HEK293 (cell line): ENCODE data around the gene GTPBP10.

Source experiments
- BCL11A ChIP-seq: fragments of 450-650 bp; formaldehyde crosslinking; IDR thresholded peaks from 2 replicates; pipeline ENCODE4 v1.5.1; 2016; ENCODE audit warnings: low read depth, missing biosample characterization, missing genetic modification characterization
- GLI2 ChIP-seq: fragments of 450-650 bp; formaldehyde crosslinking; IDR thresholded peaks from 2 replicates; pipeline ENCODE4; 2017; ENCODE audit warnings: missing biosample characterization, missing genetic modification characterization, low read depth, borderline replicate concordance
- GLIS1 ChIP-seq: fragments of 450-650 bp; formaldehyde crosslinking; IDR thresholded peaks from 2 replicates; pipeline ENCODE4 v1.5.1; 2016; ENCODE audit warnings: missing biosample characterization, missing genetic modification characterization
- KLF8 ChIP-seq: fragments of 450-650 bp; formaldehyde crosslinking; IDR thresholded peaks from 2 replicates; pipeline ENCODE4 v1.5.1; 2016; ENCODE audit warnings: missing biosample characterization, missing genetic modification characterization
- MEIS1 ChIP-seq: sonication (generic); formaldehyde crosslinking; IDR thresholded peaks from 2 replicates; pipeline ENCODE4 v1.8.1; 2022; ENCODE audit warnings: missing genetic modification reagents, mild to moderate bottlenecking, borderline replicate concordance
- SCRT2 ChIP-seq: fragments of 450-650 bp; formaldehyde crosslinking; IDR thresholded peaks from 2 replicates; pipeline ENCODE4 v1.5.1; 2016; ENCODE audit warnings: missing biosample characterization, missing genetic modification characterization
- ZBTB6 ChIP-seq: fragments of 450-650 bp; formaldehyde crosslinking; IDR thresholded peaks from 2 replicates; pipeline ENCODE4 v1.5.1; 2017; ENCODE audit warnings: missing biosample characterization, missing genetic modification characterization
- ZFHX2 ChIP-seq: fragments of 450-650 bp; formaldehyde crosslinking; conservative IDR thresholded peaks from 2 replicates; pipeline ENCODE4 v1.5.1; 2016; ENCODE audit warnings: missing biosample characterization, missing genetic modification characterization
- ZFP37 ChIP-seq: fragments of 450-650 bp; formaldehyde crosslinking; IDR thresholded peaks from 2 replicates; pipeline ENCODE4 v1.5.1; 2016; ENCODE audit warnings: missing biosample characterization, missing genetic modification characterization
- ZFP69B ChIP-seq: fragments of 450-650 bp; formaldehyde crosslinking; IDR thresholded peaks from 2 replicates; pipeline ENCODE4 v1.5.1; 2016; ENCODE audit warnings: missing biosample characterization, missing genetic modification characterization
- ZIC2 ChIP-seq: fragments of 450-650 bp; formaldehyde crosslinking; IDR thresholded peaks from 2 replicates; pipeline ENCODE4 v1.5.1; 2016; ENCODE audit warnings: missing biosample characterization, missing genetic modification characterization
- ZNF133 ChIP-seq: fragments of 450-650 bp; formaldehyde crosslinking; IDR thresholded peaks from 2 replicates; pipeline ENCODE4 v1.5.1; 2016; ENCODE audit warnings: missing biosample characterization, missing genetic modification characterization
- ZNF169 ChIP-seq: fragments of 450-650 bp; formaldehyde crosslinking; IDR thresholded peaks from 2 replicates; pipeline ENCODE4 v1.5.1; 2016; ENCODE audit warnings: missing biosample characterization, missing genetic modification characterization
- ZNF19 ChIP-seq: fragments of 450-650 bp; formaldehyde crosslinking; IDR thresholded peaks from 2 replicates; pipeline ENCODE4; 2016; ENCODE audit warnings: missing biosample characterization, missing genetic modification characterization, low read depth
- ZNF2 ChIP-seq: fragments of 450-650 bp; formaldehyde crosslinking; IDR thresholded peaks from 2 replicates; pipeline ENCODE4 v1.5.1; 2016; ENCODE audit warnings: missing biosample characterization, missing genetic modification characterization
- ZNF221 ChIP-seq: fragments of 450-650 bp; formaldehyde crosslinking; IDR thresholded peaks from 2 replicates; pipeline ENCODE4 v1.5.1; 2017; ENCODE audit warnings: missing biosample characterization, missing genetic modification characterization, borderline replicate concordance
- ZNF23 ChIP-seq: fragments of 450-650 bp; formaldehyde crosslinking; IDR thresholded peaks from 2 replicates; pipeline ENCODE4 v1.5.1; 2016; ENCODE audit warnings: missing biosample characterization, missing genetic modification characterization, borderline replicate concordance
- ZNF239 ChIP-seq: fragments of 450-650 bp; formaldehyde crosslinking; IDR thresholded peaks from 2 replicates; pipeline ENCODE4 v1.5.1; 2016; ENCODE audit warnings: missing biosample characterization, missing genetic modification characterization
- ZNF311 ChIP-seq: fragments of 450-650 bp; formaldehyde crosslinking; IDR thresholded peaks from 2 replicates; pipeline ENCODE4 v1.5.1; 2017; ENCODE audit warnings: missing biosample characterization, missing genetic modification characterization, borderline replicate concordance
- ZNF521 ChIP-seq: fragments of 450-650 bp; formaldehyde crosslinking; IDR thresholded peaks from 2 replicates; pipeline ENCODE4 v1.5.1; 2017; ENCODE audit warnings: missing biosample characterization, mild to moderate bottlenecking, missing genetic modification characterization
- ZNF555 ChIP-seq: fragments of 450-650 bp; formaldehyde crosslinking; conservative IDR thresholded peaks from 2 replicates; pipeline ENCODE4 v1.5.1; 2017; ENCODE audit warnings: missing biosample characterization, mild to moderate bottlenecking, missing genetic modification characterization, inconsistent platforms
- ZNF621 ChIP-seq: fragments of 450-650 bp; formaldehyde crosslinking; IDR thresholded peaks from 2 replicates; pipeline ENCODE4 v1.5.1; 2017; ENCODE audit warnings: missing biosample characterization, missing genetic modification characterization
- ZNF623 ChIP-seq: fragments of 450-650 bp; formaldehyde crosslinking; IDR thresholded peaks from 2 replicates; pipeline ENCODE4 v1.5.1; 2016; ENCODE audit warnings: missing biosample characterization, missing genetic modification characterization
- ZNF654 ChIP-seq: fragments of 450-650 bp; formaldehyde crosslinking; IDR thresholded peaks from 2 replicates; pipeline ENCODE4 v1.5.1; 2016; ENCODE audit warnings: low read depth, missing biosample characterization, missing genetic modification characterization
- ZNF692 ChIP-seq: fragments of 450-650 bp; formaldehyde crosslinking; IDR thresholded peaks from 2 replicates; pipeline ENCODE4 v1.5.1; 2016; ENCODE audit warnings: missing biosample characterization, missing genetic modification characterization
- ZNF768 ChIP-seq: fragments of 450-650 bp; formaldehyde crosslinking; IDR thresholded peaks from 2 replicates; pipeline ENCODE4 v1.5.1; 2018; ENCODE audit warnings: missing biosample characterization, mild to moderate bottlenecking, missing genetic modification characterization
- ZNF776 ChIP-seq: fragments of 450-650 bp; formaldehyde crosslinking; IDR thresholded peaks from 2 replicates; pipeline ENCODE4 v1.5.0; 2017; ENCODE audit warnings: missing biosample characterization, missing genetic modification characterization, borderline replicate concordance
- ZNF837 ChIP-seq: fragments of 450-650 bp; formaldehyde crosslinking; IDR thresholded peaks from 2 replicates; pipeline ENCODE4 v1.5.1; 2016; ENCODE audit warnings: missing biosample characterization, missing genetic modification characterization
- TF ChIP-seq, protein P1 (sequence below): fragments of 450-650 bp; formaldehyde crosslinking; IDR thresholded peaks from 2 replicates; pipeline ENCODE4 v1.5.1; 2017; ENCODE audit warnings: missing biosample characterization, missing genetic modification characterization
- TF ChIP-seq, protein P2 (sequence below): fragments of 450-650 bp; formaldehyde crosslinking; IDR thresholded peaks from 2 replicates; pipeline ENCODE4 v1.5.1; 2016; ENCODE audit warnings: missing biosample characterization, missing genetic modification characterization
- TF ChIP-seq, protein P3 (sequence below): fragments of 450-650 bp; formaldehyde crosslinking; IDR thresholded peaks from 2 replicates; pipeline ENCODE4 v1.5.1; 2016; ENCODE audit warnings: missing biosample characterization, missing genetic modification characterization

GTPBP10 gene

DNA sequence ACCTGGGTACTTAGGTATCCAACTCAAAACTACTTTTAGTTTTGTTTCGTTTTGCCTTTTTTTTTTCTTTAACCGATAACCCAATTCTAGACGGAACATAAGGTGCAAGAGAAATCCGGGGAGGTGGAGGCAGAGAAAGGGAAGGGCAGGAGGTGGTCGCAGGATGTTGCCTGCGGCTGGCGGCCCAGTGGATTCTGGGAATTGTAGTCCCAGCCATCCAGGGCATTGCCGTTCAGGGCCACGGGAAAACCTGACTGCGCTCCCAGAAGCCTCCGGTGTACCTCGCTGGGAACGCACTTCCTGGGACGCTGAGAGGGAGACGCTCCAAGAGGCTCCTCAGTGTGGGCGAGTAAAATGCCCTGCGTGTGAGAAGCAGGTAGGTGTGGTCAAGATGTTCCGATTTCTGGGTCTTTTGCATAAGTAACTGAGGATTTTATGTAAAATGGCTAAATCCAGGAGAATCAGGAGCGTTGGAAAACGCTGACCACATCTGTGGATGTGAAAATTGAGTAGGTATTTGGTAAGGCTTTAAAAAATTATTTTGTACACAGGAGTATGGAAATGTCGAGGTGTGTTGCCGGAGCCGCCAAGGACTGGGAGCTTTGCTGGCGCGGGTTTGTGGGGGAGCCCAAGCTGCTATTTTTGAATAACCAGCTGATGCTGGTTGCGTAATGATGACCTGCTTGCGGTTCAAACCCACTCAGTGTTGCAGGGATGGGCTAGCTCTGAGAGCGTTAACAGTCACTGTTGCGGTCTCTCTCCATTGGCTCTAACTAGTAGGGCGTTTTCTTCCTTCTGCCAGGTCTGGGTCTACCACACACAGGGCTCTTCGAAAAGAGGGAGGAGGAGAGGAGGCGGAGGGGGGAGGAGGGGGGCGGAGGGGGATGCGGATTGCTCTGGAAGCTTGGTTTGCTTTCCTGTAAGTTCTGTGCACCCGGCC, 56.9 kb downstream of the GTPBP10 start, which contains the start of gene CLDN12 (continued):
- TF ChIP-seq ZNF768 (tag by site-specific recombination) (no peak), ZNF621 (tag by site-specific recombination) (no peak), MEIS1 (CRISPR knock-in tag) (no peak), ZIC2 (tag by site-specific recombination) (no peak), ZNF239 (tag by site-specific recombination) (no peak), ZNF521 (tag by site-specific recombination) (no peak), ZNF692 (peak; percentile 10; the same call in 1 of the 2 replicates), KLF8 (tag by site-specific recombination) (no peak), ZNF654 (tag by site-specific recombination) (no peak), GLIS1 (no peak; the same call in none of the 2 replicates), ZNF555 (tag by site-specific recombination) (no peak), ZFP69B (tag by site-specific recombination) (no peak), ZNF2 (tag by site-specific recombination) (no peak), ZNF133 (tag by site-specific recombination) (no peak), ZFP37 (tag by site-specific recombination) (0 out of 2 replicates have a peak, but pooled peaks have one; percentile 50), ZNF169 (tag by site-specific recombination) (no peak), ZNF776 (tag by site-specific recombination) (no peak), ZNF311 (tag by site-specific recombination) (no peak), ZBTB6 (tag by site-specific recombination) (no peak), ZFHX2 (tag by site-specific recombination) (peak; percentile 38; the same call in 1 of the 2 replicates), ZNF837 (tag by site-specific recombination) (no peak), GLI2 (tag by site-specific recombination) (no peak), SCRT2 (no peak), ZNF221 (tag by site-specific recombination) (no peak), ZNF23 (tag by site-specific recombination) (no peak), BCL11A (tag by site-specific recombination) (no peak), ZNF623 (tag by site-specific recombination) (no peak), ZNF19 (tag by site-specific recombination) (no peak)
- TF ChIP-seq, protein P1, sequence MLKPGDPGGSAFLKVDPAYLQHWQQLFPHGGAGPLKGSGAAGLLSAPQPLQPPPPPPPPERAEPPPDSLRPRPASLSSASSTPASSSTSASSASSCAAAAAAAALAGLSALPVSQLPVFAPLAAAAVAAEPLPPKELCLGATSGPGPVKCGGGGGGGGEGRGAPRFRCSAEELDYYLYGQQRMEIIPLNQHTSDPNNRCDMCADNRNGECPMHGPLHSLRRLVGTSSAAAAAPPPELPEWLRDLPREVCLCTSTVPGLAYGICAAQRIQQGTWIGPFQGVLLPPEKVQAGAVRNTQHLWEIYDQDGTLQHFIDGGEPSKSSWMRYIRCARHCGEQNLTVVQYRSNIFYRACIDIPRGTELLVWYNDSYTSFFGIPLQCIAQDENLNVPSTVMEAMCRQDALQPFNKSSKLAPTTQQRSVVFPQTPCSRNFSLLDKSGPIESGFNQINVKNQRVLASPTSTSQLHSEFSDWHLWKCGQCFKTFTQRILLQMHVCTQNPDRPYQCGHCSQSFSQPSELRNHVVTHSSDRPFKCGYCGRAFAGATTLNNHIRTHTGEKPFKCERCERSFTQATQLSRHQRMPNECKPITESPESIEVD (tag by site-specific recombination): no peak
- TF ChIP-seq, protein P2, sequence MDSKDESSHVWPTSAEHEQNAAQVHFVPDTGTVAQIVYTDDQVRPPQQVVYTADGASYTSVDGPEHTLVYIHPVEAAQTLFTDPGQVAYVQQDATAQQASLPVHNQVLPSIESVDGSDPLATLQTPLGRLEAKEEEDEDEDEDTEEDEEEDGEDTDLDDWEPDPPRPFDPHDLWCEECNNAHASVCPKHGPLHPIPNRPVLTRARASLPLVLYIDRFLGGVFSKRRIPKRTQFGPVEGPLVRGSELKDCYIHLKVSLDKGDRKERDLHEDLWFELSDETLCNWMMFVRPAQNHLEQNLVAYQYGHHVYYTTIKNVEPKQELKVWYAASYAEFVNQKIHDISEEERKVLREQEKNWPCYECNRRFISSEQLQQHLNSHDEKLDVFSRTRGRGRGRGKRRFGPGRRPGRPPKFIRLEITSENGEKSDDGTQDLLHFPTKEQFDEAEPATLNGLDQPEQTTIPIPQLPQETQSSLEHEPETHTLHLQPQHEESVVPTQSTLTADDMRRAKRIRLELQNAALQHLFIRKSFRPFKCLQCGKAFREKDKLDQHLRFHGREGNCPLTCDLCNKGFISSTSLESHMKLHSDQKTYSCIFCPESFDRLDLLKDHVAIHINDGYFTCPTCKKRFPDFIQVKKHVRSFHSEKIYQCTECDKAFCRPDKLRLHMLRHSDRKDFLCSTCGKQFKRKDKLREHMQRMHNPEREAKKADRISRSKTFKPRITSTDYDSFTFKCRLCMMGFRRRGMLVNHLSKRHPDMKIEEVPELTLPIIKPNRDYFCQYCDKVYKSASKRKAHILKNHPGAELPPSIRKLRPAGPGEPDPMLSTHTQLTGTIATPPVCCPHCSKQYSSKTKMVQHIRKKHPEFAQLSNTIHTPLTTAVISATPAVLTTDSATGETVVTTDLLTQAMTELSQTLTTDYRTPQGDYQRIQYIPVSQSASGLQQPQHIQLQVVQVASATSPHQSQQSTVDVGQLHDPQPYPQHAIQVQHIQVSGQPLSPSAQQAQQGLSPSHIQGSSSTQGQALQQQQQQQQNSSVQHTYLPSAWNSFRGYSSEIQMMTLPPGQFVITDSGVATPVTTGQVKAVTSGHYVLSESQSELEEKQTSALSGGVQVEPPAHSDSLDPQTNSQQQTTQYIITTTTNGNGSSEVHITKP (tag by site-specific recombination): peak; percentile 76
- TF ChIP-seq, protein P3, sequence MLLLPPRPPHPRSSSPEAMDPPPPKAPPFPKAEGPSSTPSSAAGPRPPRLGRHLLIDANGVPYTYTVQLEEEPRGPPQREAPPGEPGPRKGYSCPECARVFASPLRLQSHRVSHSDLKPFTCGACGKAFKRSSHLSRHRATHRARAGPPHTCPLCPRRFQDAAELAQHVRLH (tag by site-specific recombination): no peak
